Measurements from ENCODE around the gene CCN2.

Gene CCN2

DNA sequence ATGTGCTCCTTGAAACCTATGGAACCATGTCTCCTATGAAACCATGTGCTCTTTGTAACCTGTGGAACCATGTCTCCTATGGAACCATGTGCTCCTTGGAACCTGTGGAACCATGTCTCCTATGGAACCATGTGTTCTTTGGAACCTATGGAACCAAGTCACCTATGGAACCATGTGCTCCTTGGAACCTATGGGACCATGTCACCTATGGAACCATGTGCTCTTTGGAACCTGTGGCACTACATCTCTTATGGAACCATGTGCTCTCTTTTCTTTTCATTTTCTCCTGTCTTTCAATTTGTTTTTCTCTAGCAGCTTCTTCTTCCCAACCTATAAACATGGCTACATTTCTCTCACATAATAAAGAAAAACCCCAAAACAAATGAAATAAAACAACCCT lies 11.9 kb upstream of the CCN2 start:
- no peak for DNase-seq

DNA sequence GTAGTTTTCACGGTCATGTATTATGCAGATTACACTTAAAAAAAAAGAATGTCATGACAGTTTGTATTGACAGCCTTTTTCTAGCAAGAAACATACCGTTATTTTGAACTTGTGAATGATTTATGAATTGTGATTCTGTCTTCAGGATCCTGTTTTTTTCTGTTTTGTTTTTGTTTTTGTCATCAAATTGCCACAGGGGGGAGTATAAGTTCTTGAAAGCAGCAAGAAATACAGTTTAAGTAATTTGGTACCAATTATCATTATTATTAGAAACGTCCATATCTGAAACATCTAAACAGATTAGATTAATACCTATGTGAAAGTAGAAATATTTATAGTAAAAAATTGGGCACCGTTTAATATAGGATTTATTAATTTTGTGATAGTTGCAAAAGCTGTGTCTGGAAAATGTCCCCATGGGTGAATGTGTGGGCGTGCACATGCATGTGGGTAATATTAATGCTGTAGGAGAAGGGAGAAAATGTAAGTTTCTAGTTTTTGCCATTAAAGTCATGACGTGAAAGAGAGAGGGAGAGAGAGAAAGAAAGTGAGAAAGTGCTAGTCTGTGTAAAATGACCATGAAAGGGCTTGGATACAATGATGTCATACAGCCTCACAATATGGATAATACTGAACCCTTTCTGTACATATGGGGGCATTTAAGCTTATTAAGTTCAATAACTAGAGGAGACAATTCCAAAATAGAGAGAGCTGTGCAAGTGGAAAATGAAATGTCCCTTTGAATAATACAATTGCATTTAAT lies 9.4 kb upstream of the CCN2 start:
- DNase-seq = no peak

DNA sequence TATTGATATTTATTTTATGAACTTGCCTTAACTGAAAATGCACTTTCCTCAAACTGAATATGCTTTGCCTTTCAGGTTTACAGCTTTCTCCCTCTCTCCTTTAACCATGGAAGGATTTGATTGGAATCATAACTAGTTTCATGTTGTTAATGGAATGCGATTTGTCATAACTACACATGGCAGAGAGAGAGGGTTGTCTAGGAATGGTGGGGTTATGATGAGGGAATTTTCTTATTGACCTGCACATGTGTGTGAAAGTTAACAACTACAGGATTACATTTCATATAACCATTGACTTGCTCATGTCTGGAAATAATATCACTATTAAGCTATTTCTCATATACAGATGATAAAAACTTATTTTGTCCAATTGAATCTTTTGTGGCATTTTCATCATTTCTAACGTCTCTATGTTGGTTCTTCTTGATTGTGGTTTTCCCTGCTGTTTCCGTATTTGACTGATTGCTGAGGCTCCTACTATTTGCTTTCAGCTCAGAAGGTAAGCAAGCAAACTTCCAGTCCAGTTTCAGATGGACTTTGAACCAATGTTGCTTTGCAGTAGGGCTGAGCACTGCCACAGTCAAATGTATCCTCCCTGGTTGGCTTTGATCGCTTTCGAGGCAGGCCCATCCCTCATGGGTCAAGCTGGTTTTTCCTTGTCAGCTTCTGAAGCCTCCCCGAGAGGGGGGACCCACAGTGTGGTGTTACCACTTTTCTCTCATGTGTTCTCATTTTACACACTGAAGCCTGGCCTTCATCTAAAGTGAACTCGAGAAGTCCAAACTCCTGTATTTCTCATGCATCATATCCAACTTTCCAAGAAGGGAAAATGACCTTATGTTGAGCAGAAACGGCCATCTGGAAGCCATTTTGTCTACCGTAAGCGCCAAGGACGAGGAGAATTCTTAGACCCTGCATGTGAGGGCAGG lies 7.6 kb upstream of the CCN2 start:
- DNase-seq = no peak

DNA sequence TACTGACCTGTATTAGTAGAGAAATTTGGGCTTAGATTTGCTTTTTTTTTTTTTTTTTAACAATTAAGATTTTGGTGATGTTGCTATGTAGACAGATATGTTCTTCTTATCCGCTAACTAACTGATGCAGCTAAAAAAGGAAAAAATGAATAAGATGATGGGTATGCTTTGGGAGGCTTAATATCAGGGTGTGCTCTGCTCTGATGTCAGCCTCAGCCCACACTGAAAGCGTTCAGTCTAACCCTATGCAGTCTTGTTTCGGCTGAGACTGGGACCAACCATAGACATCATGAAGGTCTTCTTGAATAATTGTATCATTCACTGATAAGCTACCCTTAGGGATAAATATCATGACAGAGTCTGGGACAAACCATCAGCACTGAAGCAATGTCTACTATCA lies 6.9 kb upstream of the CCN2 start:
- DNase-seq = no peak

DNA sequence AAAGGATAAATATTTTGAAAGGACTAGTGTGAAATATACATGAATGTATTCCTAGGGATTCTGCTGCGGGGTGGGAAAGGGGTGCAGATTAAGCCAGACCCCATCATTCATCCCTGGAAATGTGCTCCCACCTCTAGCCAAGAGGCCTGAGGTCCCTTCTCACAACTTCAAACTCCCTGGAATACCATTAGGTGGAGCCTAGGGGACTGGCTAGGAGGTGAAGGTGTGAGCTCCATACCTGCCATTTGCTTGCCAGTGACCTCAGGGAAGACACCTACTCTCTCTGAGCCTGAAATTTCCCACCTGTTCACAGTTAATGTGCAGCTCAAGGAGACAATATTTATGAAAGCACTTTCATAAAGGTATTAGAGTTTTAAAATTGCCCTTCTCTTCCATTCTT lies 4.7 kb upstream of the CCN2 start:
- DNase-seq = no peak

DNA sequence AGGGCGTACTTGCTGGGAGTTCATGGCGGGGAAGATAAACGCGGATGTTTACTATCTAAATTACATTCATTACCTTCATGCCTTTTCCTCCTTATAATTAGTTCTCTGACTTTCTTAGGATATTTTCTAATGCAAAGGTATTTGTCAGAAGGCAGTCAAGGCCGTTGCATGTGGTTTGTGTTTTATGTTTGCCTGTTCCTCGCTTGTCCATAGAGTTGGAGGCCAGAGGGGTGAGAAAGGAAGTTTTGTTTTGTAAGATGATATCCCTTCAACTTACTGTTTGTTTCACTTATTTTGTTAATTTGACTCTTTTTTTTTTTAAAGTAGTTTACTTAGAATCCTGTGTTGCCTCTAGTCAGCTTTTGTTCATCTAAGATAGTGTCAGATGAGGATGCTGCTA lies 4.0 kb upstream of the CCN2 start:
- DNase-seq = no peak

DNA sequence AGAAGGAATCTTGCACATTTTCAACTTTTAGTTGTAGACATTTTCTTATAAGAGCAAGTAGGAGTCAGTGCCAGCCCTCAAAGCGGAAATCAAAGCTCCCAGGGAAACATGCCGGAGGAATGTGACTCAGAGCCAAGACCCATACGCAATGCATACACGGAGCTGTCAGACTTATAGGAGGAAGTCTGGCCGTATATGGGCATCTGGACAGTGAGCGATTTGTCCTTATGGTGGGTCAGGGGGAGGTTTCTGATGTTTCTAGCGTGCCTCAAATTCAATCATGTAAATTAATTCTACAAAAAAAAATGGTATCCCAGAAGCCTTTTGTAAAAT lies 3.6 kb upstream of the CCN2 start:
- no peak for DNase-seq

DNA sequence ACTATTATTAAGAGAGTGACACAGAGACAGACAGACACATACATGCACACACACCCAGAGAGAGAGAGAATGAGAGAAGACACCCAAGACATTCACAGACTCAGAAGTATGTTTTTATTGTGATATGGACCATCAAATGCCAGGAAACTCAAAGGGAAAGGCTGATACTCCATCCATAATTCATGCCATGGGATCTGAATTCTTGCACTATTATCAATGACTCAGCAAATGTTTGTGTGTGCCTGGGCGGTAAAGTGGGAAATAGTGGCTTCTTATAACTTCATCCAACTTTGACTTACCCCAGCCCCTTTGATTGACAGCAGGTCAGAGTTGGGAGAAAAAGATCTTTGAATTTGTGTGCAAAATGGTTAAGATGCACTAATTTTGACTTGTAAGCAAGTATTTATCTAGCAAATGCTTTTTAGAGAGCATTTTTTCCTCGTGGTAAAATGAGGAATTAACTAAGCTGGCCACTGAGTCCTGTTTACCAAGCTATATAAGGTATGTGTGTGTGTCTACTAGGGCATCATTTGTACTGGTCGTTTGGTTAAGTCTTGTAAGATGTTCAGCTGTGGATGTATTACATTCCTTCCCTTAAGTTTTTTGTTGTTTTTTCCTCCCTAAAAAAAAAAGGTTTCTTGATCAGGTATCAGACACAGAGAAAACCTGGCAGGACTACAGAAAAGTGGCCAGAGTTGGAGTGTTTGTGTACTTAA lies 3.0 kb upstream of the CCN2 start:
- no peak for DNase-seq

DNA sequence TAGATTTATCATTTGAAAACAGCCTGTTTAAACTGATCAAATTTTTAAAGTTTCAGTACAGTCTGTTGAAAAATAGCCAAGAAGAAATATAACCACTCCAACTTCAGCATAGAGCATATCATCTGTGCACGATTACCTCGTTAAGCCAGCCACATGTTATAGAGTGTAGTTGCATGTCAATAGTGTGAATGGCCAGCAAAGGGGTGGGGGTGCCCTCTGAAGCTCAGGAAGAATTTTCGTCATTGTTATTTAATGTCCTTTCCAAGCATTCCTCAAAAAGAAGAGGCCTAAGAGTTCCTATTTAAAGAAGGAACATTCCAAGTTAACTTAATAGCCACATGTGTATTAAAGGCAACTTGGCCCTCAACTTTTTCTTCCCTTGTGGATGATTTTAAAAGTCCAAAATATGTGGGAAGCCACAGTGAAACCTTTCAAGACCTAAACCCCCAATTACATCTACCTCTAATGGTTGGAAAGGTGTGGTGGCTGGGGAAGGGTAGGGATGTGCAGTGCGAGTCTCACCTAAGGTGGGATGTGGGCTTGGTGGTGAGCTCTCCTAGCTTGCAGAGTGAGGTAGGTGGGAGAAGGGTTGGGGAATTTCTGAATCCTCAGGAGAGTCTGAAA lies 1.8 kb upstream of the CCN2 start:
- no peak for DNase-seq

DNA sequence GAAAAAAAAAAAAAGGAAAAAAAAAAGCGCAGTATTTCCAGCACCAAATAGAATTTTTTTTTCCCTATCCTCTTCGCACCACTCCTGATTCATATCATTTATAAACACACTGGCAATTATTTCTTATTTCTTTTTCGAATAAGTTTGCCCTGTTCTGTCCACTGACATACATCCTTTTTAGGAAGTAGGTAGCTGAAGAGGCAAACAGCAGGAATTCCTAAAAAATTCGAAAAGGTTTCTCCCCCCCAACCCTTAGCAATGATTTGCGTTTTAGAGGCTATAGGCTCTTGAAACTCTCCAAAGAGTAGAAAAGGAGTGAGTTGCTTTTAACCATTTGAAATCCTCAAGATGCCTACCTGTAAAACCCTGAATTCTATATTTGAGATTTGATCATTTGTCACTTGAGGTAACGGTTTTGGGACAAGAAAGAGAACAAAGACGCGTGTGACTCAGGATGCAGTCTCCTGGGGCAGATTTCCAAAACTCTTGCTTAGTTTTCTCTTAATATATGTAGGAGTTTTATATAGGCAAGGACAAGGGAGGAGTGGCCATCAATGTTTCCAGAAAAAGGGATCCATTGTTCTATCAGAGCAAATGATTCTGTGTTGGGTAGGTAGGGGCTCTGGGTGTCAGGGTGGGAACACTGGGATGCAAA lies 531 bp upstream of the CCN2 start:
- no peak for DNase-seq

DNA sequence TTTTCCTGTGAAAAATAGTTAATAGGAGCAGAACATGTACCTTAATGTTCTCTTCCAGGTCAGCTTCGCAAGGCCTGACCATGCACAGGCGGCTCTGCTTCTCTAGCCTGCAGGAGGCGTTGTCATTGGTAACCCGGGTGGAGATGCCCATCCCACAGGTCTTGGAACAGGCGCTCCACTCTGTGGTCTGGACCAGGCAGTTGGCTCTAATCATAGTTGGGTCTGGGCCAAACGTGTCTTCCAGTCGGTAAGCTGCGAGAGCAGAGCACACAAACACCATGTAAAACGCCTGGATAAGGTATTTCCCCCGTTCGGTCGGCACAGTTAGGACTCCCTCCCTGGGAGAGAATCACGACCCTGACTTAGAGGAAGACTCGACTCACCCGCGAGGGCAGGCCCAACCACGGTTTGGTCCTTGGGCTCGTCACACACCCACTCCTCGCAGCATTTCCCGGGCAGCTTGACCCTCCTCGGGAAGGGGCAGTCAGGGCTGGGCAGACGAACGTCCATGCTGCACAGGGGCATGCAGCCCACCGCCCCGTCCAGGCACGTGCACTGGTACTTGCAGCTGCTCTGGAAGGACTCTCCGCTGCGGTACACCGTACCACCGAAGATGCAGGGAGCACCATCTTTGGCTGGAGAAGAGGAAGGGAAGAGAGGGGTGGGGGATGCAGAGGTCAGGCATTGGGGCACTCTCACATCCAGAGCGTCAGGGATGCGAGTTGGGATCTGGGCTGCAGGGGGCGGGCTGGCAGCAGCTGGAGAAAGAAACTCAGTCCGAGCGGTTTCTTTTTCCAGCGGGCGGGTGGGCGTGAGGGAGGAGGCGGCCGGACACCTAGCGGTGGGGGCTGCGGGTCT lies 1.0 kb downstream of the CCN2 start:
- DNase-seq = no peak

DNA sequence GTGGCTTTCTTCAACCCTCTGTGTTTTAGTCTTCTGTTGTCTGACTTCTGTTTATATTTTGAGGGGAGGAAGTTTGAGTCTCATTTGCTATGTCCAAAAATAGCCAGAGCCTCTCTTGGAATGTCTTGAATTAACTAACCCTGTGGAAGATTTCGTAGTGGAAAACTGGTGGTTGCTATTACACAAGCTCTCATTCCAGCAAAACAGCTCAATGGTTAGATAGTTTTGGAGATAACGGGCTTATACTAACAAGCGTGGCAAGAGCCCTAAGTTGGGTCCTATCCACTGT lies 1.6 kb downstream of the CCN2 start:
- no peak for DNase-seq

DNA sequence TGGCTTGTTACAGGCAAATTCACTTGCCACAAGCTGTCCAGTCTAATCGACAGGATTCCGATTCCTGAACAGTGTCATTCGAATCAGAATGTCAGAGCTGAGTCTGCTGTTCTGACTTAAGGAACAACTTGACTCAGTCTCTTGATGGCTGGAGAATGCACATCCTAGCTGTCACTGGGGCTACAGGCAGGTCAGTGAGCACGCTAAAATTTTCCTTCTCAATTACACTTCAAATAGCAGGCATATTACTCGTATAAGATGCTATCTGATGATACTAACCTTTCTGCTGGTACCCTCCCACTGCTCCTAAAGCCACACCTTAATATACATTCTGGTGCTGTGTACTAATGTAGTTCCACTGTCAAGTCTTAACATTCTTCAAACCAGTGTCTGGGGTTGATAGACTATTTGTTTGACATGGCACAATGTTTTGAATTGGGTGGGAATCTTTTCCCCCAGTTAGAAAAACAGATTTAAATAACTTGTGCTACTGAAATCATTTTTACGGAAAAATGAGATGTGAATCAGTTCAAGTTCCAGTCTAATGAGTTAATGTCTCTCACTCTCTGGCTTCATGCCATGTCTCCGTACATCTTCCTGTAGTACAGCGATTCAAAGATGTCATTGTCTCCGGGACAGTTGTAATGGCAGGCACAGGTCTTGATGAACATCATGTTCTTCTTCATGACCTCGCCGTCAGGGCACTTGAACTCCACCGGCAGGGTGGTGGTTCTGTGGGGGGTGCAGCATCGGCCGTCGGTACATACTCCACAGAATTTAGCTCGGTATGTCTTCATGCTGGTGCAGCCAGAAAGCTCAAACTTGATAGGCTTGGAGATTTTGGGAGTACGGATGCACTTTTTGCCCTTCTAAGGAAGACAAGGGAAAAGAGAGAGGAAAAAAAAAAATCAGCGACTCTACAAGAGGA lies 2.2 kb downstream of the CCN2 start:
- DNase-seq = no peak

DNA sequence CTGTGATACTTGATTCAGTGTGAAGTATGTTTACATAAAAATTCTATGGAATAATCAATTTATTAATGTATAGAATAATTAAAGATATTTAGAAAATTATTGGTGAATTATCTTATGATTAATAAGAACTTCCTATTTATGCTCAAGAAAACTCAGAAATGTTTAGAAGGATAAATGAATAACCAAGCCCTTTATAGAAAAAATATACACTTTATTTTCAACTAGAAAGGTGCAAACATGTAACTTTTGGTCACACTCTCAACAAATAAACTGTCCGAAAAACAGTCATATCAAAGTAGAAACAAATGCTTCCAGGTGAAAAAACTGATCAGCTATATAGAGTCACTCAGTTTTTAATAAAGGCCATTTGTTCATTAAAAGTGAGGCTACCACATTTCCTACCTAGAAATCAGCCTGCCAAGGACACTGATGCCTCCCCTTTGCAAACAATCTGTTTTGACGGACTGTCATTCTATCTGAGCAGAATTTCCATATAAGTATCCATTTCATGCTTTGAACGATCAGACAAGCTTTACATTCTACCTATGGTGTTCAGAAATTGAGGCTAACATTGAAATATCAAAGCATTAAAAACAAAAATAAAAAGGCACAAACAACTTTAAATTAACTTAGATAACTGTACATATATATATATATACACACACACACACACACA lies 3.0 kb downstream of the CCN2 start:
- DNase-seq = no peak

DNA sequence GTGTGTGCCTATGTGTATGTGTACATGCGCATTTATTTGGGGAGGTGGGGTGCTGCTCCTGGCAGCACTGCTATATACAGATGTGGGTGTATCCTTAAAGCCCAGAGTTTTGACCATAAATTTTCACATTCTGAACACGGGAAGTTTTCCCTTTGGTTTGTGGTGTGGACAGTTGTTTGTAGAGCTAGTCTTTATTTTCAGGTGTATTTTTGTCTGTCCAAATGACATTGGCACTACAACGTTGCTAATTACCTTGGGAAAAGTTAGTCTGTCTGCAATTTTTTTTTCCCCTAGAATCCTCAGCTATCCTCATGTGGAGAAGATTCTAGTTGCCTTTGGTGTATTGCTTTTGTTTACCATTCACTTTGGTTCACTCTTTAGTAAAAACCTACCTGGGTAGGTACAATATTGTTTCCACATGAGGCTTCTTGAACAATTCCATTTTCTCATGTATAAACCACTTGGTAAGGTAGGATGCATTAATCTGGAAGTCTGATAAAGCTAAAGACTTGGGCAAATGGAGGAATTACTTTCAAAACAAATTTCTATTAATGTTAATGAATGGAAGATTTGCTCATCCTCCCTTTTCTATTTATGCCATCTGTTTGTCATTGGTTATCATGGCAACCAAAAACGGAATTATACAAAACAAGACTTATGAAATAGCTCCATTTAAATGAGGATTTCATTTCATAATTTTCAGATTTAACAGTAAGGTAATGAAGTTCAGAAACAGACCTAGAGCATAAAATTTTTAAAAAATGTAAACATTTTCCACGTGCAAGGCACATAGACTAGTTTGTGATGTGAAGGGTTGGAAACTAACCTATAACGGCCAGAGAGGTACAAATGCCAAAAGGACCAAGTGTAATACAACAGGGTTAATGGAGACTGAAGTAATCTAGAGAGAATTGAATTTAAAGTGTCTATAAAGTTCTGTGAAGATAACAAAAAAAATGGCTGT lies 3.9 kb downstream of the CCN2 start:
- DNase-seq = no peak

DNA sequence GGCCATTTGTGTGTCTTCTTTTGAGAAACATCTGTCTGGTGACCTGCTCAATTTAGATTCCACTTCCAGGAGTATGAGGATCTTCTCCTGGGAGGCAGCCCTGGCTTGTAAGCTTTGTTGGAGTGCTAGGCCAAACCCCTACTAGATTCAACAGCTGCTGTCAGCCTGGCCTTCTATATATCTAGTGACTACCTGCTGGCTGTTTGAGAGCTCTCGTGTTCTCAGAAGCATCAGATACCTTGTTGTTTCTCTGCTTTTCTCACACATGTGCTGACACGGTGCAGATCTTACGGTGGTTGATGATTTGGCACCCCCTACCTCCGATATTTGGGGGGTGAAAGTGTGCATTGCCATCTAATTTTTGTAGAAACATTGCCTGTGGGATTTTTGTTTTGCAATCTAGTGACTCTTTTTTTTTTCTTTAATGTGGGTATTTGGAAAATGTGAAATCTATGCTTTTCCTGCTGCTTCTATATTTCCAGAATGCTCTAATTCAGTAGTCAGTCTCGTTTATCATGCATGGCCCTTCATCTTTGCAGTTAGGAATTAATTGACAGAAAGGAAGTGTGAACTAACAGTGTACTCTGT lies 4.7 kb downstream of the CCN2 start:
- no peak for DNase-seq

DNA sequence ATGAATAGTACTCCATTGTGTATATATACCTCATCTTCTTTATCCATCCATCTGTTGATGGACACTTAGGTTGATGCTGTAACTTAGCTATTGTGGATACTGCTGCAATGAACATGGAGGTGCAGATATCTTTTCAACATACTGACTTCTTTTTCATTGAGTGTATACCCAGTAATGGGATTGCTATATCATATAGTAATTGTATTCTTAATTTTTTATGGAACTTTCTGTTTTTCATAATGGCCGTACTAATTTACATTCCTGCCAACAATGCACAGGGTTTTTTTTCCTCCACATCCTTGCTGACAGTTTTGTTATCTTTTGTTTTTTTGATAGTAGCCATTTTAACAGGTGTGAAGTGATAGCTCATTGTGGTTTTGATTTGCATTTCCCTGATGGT lies 5.2 kb downstream of the CCN2 start:
- DNase-seq = no peak

Measured in NK-92 treated with Interleukin-12 subunit alpha and Interleukin-12 subunit beta, amount 100 ng/mL, for 24 hours (cell line).